ENCODE measurements around the gene ZBTB7C. TPM values are rescaled to one million over a fixed set of nuclear protein-coding genes. Genes with fewer than 3 reads are reported as not detected.

ZBTB7C gene
- total RNA-seq, 1 experiment from 2014 or later: 0.18 TPM

GRCh38 chr18:48348739-48349138 is 60.4 kb downstream of the ZBTB7C start:
- DNase-seq: no peak
- Mint-ChIP-seq H3K4me3 (ENCODE audit: unreplicated experiment) (no peak overlapping the region), H3K27ac (ENCODE audit: unreplicated experiment) (no peak overlapping the region), H3K27me3 (ENCODE audit: insufficient read depth, unreplicated experiment) (no peaks in the 10 kb centered on the region), H3K9me3 (ENCODE audit: unreplicated experiment) (no peaks in the 10 kb centered on the region), H3K4me1 (ENCODE audit: low read depth, unreplicated experiment) (no peaks in the 10 kb centered on the region), H3K36me3 (ENCODE audit: insufficient read depth, unreplicated experiment) (no peaks in the 10 kb centered on the region)
- no TSS peak for BruUV-seq (replicated peaks)
- Histone ChIP-seq H3K4me1 (no peaks in the 10 kb centered on the region), H3K36me3 (ENCODE audit: control insufficient read depth, insufficient read depth, low read length) (no peaks in the 10 kb centered on the region), H3K27me3 (replicated peaks; ENCODE audit: control insufficient read depth, insufficient read depth, low read length) (no peaks in the 10 kb centered on the region), H3K9me3 (no peaks in the 10 kb centered on the region), H3K4me3 (ENCODE audit: low read depth, low read length) (no peak overlapping the region)
- intact Hi-C loops (cut with micrococcal nuclease; ENCODE audit: unreplicated experiment): no loop called here
- ChIA-PET POLR2A (no interaction called here), CTCF (no interaction called here)
- TF ChIP-seq, protein P1, sequence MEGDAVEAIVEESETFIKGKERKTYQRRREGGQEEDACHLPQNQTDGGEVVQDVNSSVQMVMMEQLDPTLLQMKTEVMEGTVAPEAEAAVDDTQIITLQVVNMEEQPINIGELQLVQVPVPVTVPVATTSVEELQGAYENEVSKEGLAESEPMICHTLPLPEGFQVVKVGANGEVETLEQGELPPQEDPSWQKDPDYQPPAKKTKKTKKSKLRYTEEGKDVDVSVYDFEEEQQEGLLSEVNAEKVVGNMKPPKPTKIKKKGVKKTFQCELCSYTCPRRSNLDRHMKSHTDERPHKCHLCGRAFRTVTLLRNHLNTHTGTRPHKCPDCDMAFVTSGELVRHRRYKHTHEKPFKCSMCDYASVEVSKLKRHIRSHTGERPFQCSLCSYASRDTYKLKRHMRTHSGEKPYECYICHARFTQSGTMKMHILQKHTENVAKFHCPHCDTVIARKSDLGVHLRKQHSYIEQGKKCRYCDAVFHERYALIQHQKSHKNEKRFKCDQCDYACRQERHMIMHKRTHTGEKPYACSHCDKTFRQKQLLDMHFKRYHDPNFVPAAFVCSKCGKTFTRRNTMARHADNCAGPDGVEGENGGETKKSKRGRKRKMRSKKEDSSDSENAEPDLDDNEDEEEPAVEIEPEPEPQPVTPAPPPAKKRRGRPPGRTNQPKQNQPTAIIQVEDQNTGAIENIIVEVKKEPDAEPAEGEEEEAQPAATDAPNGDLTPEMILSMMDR (IDR thresholded peaks at IDR 0.05; ENCODE audit: insufficient read depth in 1 of 2, low read depth in 1 of 2, low read length in 1 of 2, severe bottlenecking in 1 of 2, unreplicated experiment in 1 of 2): no peak

- POLR2A ChIA-PET: no interaction called here
- H3K9me3 Mint-ChIP-seq (ENCODE audit: unreplicated experiment): no peaks in the 10 kb centered on the region
- CTCF ChIA-PET: no interaction called here
These were observed 61.3 kb downstream of the ZBTB7C start for GRCh38 chr18:48347756-48348326.

GRCh38 chr18:48345596-48345995 is 63.6 kb downstream of the ZBTB7C start:
- no peak for DNase-seq
- H3K4me3 Mint-ChIP-seq (ENCODE audit: unreplicated experiment): no peak overlapping the region
- no peak overlapping the region for H3K27ac Mint-ChIP-seq (ENCODE audit: unreplicated experiment)
- ChIA-PET CTCF (no interaction called here), POLR2A (no interaction called here)
- no peaks in the 10 kb centered on the region for H3K4me1 Mint-ChIP-seq (ENCODE audit: low read depth, unreplicated experiment)
- Histone ChIP-seq H3K4me1 (no peaks in the 10 kb centered on the region), H3K36me3 (ENCODE audit: control insufficient read depth, insufficient read depth, low read length) (no peaks in the 10 kb centered on the region), H3K9me3 (no peaks in the 10 kb centered on the region), H3K27me3 (replicated peaks; ENCODE audit: control insufficient read depth, insufficient read depth, low read length) (no peaks in the 10 kb centered on the region), H3K4me3 (ENCODE audit: low read depth, low read length) (no peak overlapping the region)
- TF ChIP-seq, protein P1 (IDR thresholded peaks at IDR 0.05; ENCODE audit: insufficient read depth in 1 of 2, low read depth in 1 of 2, low read length in 1 of 2, severe bottlenecking in 1 of 2, unreplicated experiment in 1 of 2): no peak
- no peaks in the 10 kb centered on the region for H3K36me3 Mint-ChIP-seq (ENCODE audit: insufficient read depth, unreplicated experiment)
- no TSS peak for BruUV-seq (replicated peaks)
- H3K9me3 Mint-ChIP-seq (ENCODE audit: unreplicated experiment): no peaks in the 10 kb centered on the region
- intact Hi-C loops (cut with micrococcal nuclease; ENCODE audit: unreplicated experiment): loop anchor here (1.0 kb wide), 1 partner anchor 115 kb away; no protein-coding TSS in a partner anchor
- H3K27me3 Mint-ChIP-seq (ENCODE audit: insufficient read depth, unreplicated experiment): no peaks in the 10 kb centered on the region

More at GRCh38 chr18:48347756-48348326, 61.3 kb downstream of the ZBTB7C start:
- TF ChIP-seq, protein P1 (IDR thresholded peaks at IDR 0.05; ENCODE audit: insufficient read depth in 1 of 2, low read depth in 1 of 2, low read length in 1 of 2, severe bottlenecking in 1 of 2, unreplicated experiment in 1 of 2): no peak
- Mint-ChIP-seq H3K4me3 (ENCODE audit: unreplicated experiment) (no peak overlapping the region), H3K36me3 (ENCODE audit: insufficient read depth, unreplicated experiment) (no peaks in the 10 kb centered on the region), H3K27me3 (ENCODE audit: insufficient read depth, unreplicated experiment) (no peaks in the 10 kb centered on the region), H3K4me1 (ENCODE audit: low read depth, unreplicated experiment) (no peaks in the 10 kb centered on the region), H3K27ac (ENCODE audit: unreplicated experiment) (no peak overlapping the region)
- Histone ChIP-seq H3K36me3 (ENCODE audit: control insufficient read depth, insufficient read depth, low read length) (no peaks in the 10 kb centered on the region), H3K4me1 (no peaks in the 10 kb centered on the region), H3K9me3 (no peaks in the 10 kb centered on the region), H3K4me3 (ENCODE audit: low read depth, low read length) (no peak overlapping the region), H3K27me3 (replicated peaks; ENCODE audit: control insufficient read depth, insufficient read depth, low read length) (no peaks in the 10 kb centered on the region)
- no TSS peak for BruUV-seq (replicated peaks)
- intact Hi-C loops (cut with micrococcal nuclease; ENCODE audit: unreplicated experiment): no loop called here
- DNase-seq: no peak
